ENCODE results near the gene SCAPER. TPM values are rescaled to one million over a fixed set of nuclear protein-coding genes. Genes with fewer than 3 reads are reported as not detected.
"Not testable (repeated sequence)": the region's sequence is repeated elsewhere in the genome, so short reads cannot be mapped to it uniquely, and the experiment has no call there.

Gene SCAPER
- total RNA-seq, 2 experiments from 2014 or later = 31.4 to 32.7 TPM

- CTCF ChIA-PET = no interaction called here
These were observed 464.7 kb downstream of the SCAPER start for GRCh38 chr15:76440441-76440840.

GRCh38 chr15:76439542-76439941, 465.6 kb downstream of the SCAPER start:
- no peak overlapping the region for H3K4me3 Mint-ChIP-seq
- ChIA-PET POLR2A (interaction anchor here (0.6 kb wide), 1 partner anchor 221 kb away, joined by 3 read pairs; no protein-coding TSS in a partner anchor), CTCF (no interaction called here)
- no peak for DNase-seq
- no peaks in the 10 kb centered on the region for H3K9me3 Mint-ChIP-seq
- ATAC-seq = no peak
- no peaks in the 10 kb centered on the region for H3K4me1 Mint-ChIP-seq (ENCODE audit: low read depth)
- TF ChIP-seq CTCF (IDR thresholded peaks at IDR 0.05) = no peak
- H3K36me3 Mint-ChIP-seq (ENCODE audit: low read depth) = no peaks in the 10 kb centered on the region
- no peaks in the 10 kb centered on the region for H3K27me3 Mint-ChIP-seq
- intact Hi-C loops (cut with micrococcal nuclease) = no loop called here
- no peak overlapping the region for H3K27ac Mint-ChIP-seq

More at GRCh38 chr15:76440441-76440840, 464.7 kb downstream of the SCAPER start:
- TF ChIP-seq CTCF (IDR thresholded peaks at IDR 0.05) = no peak
- H3K9me3 Mint-ChIP-seq = no peaks in the 10 kb centered on the region
- POLR2A ChIA-PET = no interaction called here
- no peak overlapping the region for H3K4me3 Mint-ChIP-seq
- H3K27me3 Mint-ChIP-seq = no peaks in the 10 kb centered on the region
- DNase-seq (no peak), ATAC-seq (no peak)
- H3K36me3 Mint-ChIP-seq (ENCODE audit: low read depth) = no peaks in the 10 kb centered on the region
- H3K4me1 Mint-ChIP-seq (ENCODE audit: low read depth) = no peaks in the 10 kb centered on the region
- H3K27ac Mint-ChIP-seq = no peak overlapping the region
- intact Hi-C loops (cut with micrococcal nuclease) = no loop called here

- CTCF ChIA-PET = no interaction called here
- Mint-ChIP-seq H3K36me3 (ENCODE audit: low read depth) (peaks cover 23% of the 10 kb centered on the region), H3K27ac (no peak overlapping the region), H3K4me1 (ENCODE audit: low read depth) (no peaks in the 10 kb centered on the region), H3K4me3 (no peak overlapping the region), H3K9me3 (no peaks in the 10 kb centered on the region), H3K27me3 (no peaks in the 10 kb centered on the region)
- DNase-seq = no peak
- POLR2A ChIA-PET = no interaction called here
- no peak for TF ChIP-seq CTCF (IDR thresholded peaks at IDR 0.05)
- ATAC-seq = no peak
- intact Hi-C loops (cut with micrococcal nuclease) = no loop called here
These were observed 471.2 kb downstream of the SCAPER start for GRCh38 chr15:76433798-76434400.

GRCh38 chr15:76433036-76433435, 472.1 kb downstream of the SCAPER start:
- H3K4me1 Mint-ChIP-seq (ENCODE audit: low read depth) = not testable (repeated sequence)

GRCh38 chr15:76432604-76433003, 472.5 kb downstream of the SCAPER start:
- no peaks in the 10 kb centered on the region for H3K4me1 Mint-ChIP-seq (ENCODE audit: low read depth)
- intact Hi-C loops (cut with micrococcal nuclease) = no loop called here
- CTCF ChIA-PET = interaction anchor here (1.1 kb wide), 1 partner anchor 14 kb away, joined by 3 read pairs; no protein-coding TSS in a partner anchor
- ATAC-seq (no peak), DNase-seq (no peak)
- no peak for TF ChIP-seq CTCF (IDR thresholded peaks at IDR 0.05)
- no peak overlapping the region for H3K27ac Mint-ChIP-seq
- peaks cover 33% of the 10 kb centered on the region for H3K36me3 Mint-ChIP-seq (ENCODE audit: low read depth)
- H3K9me3 Mint-ChIP-seq = peaks cover 3% of the 10 kb centered on the region
- H3K27me3 Mint-ChIP-seq = no peaks in the 10 kb centered on the region
- POLR2A ChIA-PET = no interaction called here
- no peak overlapping the region for H3K4me3 Mint-ChIP-seq

More at GRCh38 chr15:76433036-76433435, 472.1 kb downstream of the SCAPER start:
- DNase-seq; H3K27me3 Mint-ChIP-seq; H3K9me3 Mint-ChIP-seq; intact Hi-C loops (cut with micrococcal nuclease); H3K4me3 Mint-ChIP-seq; ATAC-seq; POLR2A ChIA-PET; H3K27ac Mint-ChIP-seq: not testable (repeated sequence)
- peaks cover 31% of the 10 kb centered on the region for H3K36me3 Mint-ChIP-seq (ENCODE audit: low read depth)
- CTCF ChIA-PET = interaction anchor here (1.1 kb wide), 1 partner anchor 13 kb away, joined by 3 read pairs; no protein-coding TSS in a partner anchor
